HepG2 (cell line): ENCODE results near the gene LATS2. TPM values are rescaled to one million over a fixed set of nuclear protein-coding genes. Genes with fewer than 3 reads are reported as not detected.

ENCODE experiments used
- ATAC-seq: fragments of 200-7000 bp; cut with Tn5 transposase; 3 replicates; pipeline ENCODE4 v1.9.1; 2020; ENCODE audit warnings: mild to moderate bottlenecking, moderate library complexity
- BruUV-seq: library from RNA; stranded (reverse); fragments of 400-500 nt; replicated peaks from 2 replicates; lab custom pipeline; 2021; lab: Mats Ljungman, UMichigan
- CTCF ChIA-PET: fragments of 300-600 bp; formaldehyde crosslinking; extraction: SDS; loops from one replicate; lab custom pipeline; 2021; ENCODE audit warnings: low total read pairs, inconsistent platforms, low intra/inter-chr PET ratio; lab: Yijun Ruan, JAX
- POLR2A ChIA-PET: fragments of 350-600 bp; sonication (Branson Sonifier 250); formaldehyde crosslinking; loops from one replicate; lab custom pipeline; 2020; ENCODE audit warnings: antibody characterized with exemption, inconsistent platforms; lab: Yijun Ruan, JAX
- DNase-seq: peaks from one replicate; pipeline ENCODE4 v3.0.0-alpha.2; 2015; ENCODE audit warnings: low spot score
- FAIRE-seq: peaks from 3 replicates; lab custom pipeline; 2011; peaks lifted over from hg19 to GRCh38; lab: Jason Lieb, UNC
- H2AFZ ChIP-seq: one replicate; pipeline ENCODE4 v1.6.1; 2011; ENCODE audit warnings: low read length, inconsistent platforms
- H3K27ac ChIP-seq: fragments of 300-600 bp; 3 replicates; pipeline ENCODE4 v1.8.0; 2011; ENCODE audit warnings: mixed run types, mild to moderate bottlenecking, mixed read lengths, low read length, inconsistent platforms; ENCODE audit not compliant: insufficient read depth; ENCODE audit errors: extremely low read length
- H3K27me3 ChIP-seq, 2 experiments: fragments of 200-600 bp in 1 of 2; 2 replicates in 1 of 2; 3 replicates in 1 of 2; pipeline versions ENCODE4 v1.6.0 to v1.8.0; 2011; ENCODE audit warnings: low read length in 2 of 2, mild to moderate bottlenecking in 2 of 2, moderate library complexity in 2 of 2, inconsistent platforms in 1 of 2; ENCODE audit not compliant: insufficient read depth in 2 of 2, control insufficient read depth in 1 of 2
- H3K36me3 ChIP-seq, 2 experiments: fragments of 200-600 bp in 1 of 2; replicated peaks in 1 of 2; 2 replicates in 1 of 2; 3 replicates in 1 of 2; pipeline versions ENCODE4 v1.5.1 to v1.8.0; 2011; ENCODE audit warnings: low read length in 2 of 2, inconsistent platforms in 1 of 2; ENCODE audit not compliant: insufficient read depth in 2 of 2, control insufficient read depth in 1 of 2
- H3K4me1 ChIP-seq: 2 replicates; pipeline ENCODE4 v1.5.1; 2012; ENCODE audit warnings: low read length, inconsistent platforms; ENCODE audit not compliant: insufficient read depth
- H3K4me2 ChIP-seq: 2 replicates; pipeline ENCODE4 v1.6.0; 2011; ENCODE audit warnings: low read depth, low read length, inconsistent platforms
- H3K4me3 ChIP-seq, 3 experiments: fragments of 200-600 bp in 1 of 3; sonication (generic), shearing (Covaris generic) in 1 of 3; replicated peaks in 1 of 3; 2 replicates each; pipeline ENCODE4 v1.5.1; 2011 to 2016; ENCODE audit warnings: low read length in 3 of 3, inconsistent platforms in 2 of 3, low read depth in 2 of 3, mild to moderate bottlenecking in 2 of 3, control low read depth in 1 of 3, mixed read lengths in 1 of 3; ENCODE audit not compliant: insufficient read depth in 1 of 3
- H3K79me2 ChIP-seq: one replicate; pipeline ENCODE4 v1.6.1; 2011; ENCODE audit warnings: low read length, inconsistent platforms; ENCODE audit not compliant: insufficient read depth
- H3K9ac ChIP-seq: 2 replicates; pipeline ENCODE4 v1.6.0; 2011; ENCODE audit warnings: mild to moderate bottlenecking, low read depth, low read length, inconsistent platforms; ENCODE audit not compliant: insufficient read depth
- H3K9me3 ChIP-seq: 2 replicates; pipeline ENCODE4 v1.5.1; 2012; ENCODE audit warnings: mild to moderate bottlenecking, low read length
- H4K20me1 ChIP-seq: 2 replicates; pipeline ENCODE4 v1.6.0; 2011; ENCODE audit warnings: inconsistent platforms, mild to moderate bottlenecking, low read length, moderate library complexity; ENCODE audit not compliant: insufficient read depth
- BHLHE40 ChIP-seq: IDR thresholded peaks from 2 replicates; pipeline ENCODE4 v1.6.1; 2011; ENCODE audit warnings: low read length, improper control_type of control experiment
- HOXD1 ChIP-seq: sonication (generic); formaldehyde crosslinking; IDR thresholded peaks from 2 replicates; pipeline ENCODE4 v1.5.0; 2020; ENCODE audit warnings: missing genetic modification reagents
- KLF16 ChIP-seq, 2 experiments: sonication (generic) in 1 of 2; formaldehyde crosslinking in 1 of 2; IDR thresholded peaks; 2 replicates each; pipeline versions ENCODE4 v1.6.1 to v1.8.0; 2016 to 2023; ENCODE audit warnings: missing genetic modification reagents in 2 of 2, missing compliant biosample characterization in 1 of 2
- MXD4 ChIP-seq: IDR thresholded peaks from 2 replicates; pipeline ENCODE4 v1.6.1; 2016; ENCODE audit warnings: mild to moderate bottlenecking, missing biosample characterization, missing genetic modification reagents
- SMAD3 ChIP-seq: sonication (generic); formaldehyde crosslinking; IDR thresholded peaks from 2 replicates; pipeline ENCODE4 v1.4.0; 2020; ENCODE audit warnings: missing genetic modification reagents
- SP2 ChIP-seq: sonication (generic); formaldehyde crosslinking; IDR thresholded peaks from 2 replicates; pipeline ENCODE4 v1.5.1; 2020; ENCODE audit warnings: mild to moderate bottlenecking, missing genetic modification reagents
- ZBTB7B ChIP-seq: sonication (generic); formaldehyde crosslinking; IDR thresholded peaks from 2 replicates; pipeline ENCODE4 v1.4.0; 2020; ENCODE audit warnings: missing genetic modification reagents
- ZNF3 ChIP-seq: IDR thresholded peaks from 2 replicates; pipeline ENCODE4 v1.7.0; 2017; ENCODE audit warnings: inconsistent platforms
- ZNF546 ChIP-seq: sonication (generic); formaldehyde crosslinking; conservative IDR thresholded peaks from 2 replicates; pipeline ENCODE4 v1.8.1; 2023; ENCODE audit warnings: mild to moderate bottlenecking, missing genetic modification reagents
- WGBS: methylation state at CpG from one replicate; pipeline ENCODE4 v1.1.6; 2017; ENCODE audit warnings: low lambda C conversion rate; 5-methylcytosine and 5-hydroxymethylcytosine counted together
- in situ Hi-C: cut with HindIII; loops from 2 replicates; pipeline ENCODE4 v1.10.0; 2017; ENCODE audit warnings: low pct_unique_long_range_greater_than_20kb; ENCODE audit not compliant: extremely low pct_ligation_motif_present
- intact Hi-C: fragments of 100-400 bp; cut with micrococcal nuclease; formaldehyde crosslinking; loops from one replicate; pipeline ENCODE4 v1.10.0; 2022; ENCODE audit not compliant: unreplicated experiment
- polyA plus RNA-seq, 8 experiments: library from polyadenylated mRNA; depleted of rRNA in 3 of 8; stranded (reverse) in 7 of 8; unstranded in 1 of 8; fragments of >200 nt; fragmentation: Illumina TruSeq in 4 of 8; extraction: Trizol in 4 of 8; gene quantifications; 2 replicates each; pipeline versions ENCODE4 v1.2.1 to v1.2.3, GENCODE V29; 2011 to 2016; ENCODE audit warnings: low read depth in 4 of 8, missing spikeins in 1 of 8, mixed read lengths in 1 of 8; ENCODE audit not compliant: insufficient read depth in 1 of 8
- total RNA-seq, 5 experiments: library from RNA; depleted of rRNA; stranded (reverse); fragments of >200 nt; fragmentation: Illumina TruSeq; extraction: Trizol; gene quantifications; 2 replicates each; pipeline ENCODE4 v1.2.3, GENCODE V29; 2016; ENCODE audit warnings: low read depth in 1 of 5
- TF ChIP-seq, protein P1 (sequence below): sonication (generic); formaldehyde crosslinking; IDR thresholded peaks from 2 replicates; pipeline ENCODE4 v1.5.0; 2020; ENCODE audit warnings: mild to moderate bottlenecking, missing genetic modification reagents
- TF ChIP-seq, protein P2 (sequence below): IDR thresholded peaks from 2 replicates; pipeline ENCODE4 v1.6.1; 2016; ENCODE audit warnings: low read depth
- TF ChIP-seq, protein P3 (sequence below): sonication (generic); formaldehyde crosslinking; IDR thresholded peaks from 2 replicates; pipeline ENCODE4 v1.9.0; 2021; ENCODE audit warnings: missing genetic modification reagents, borderline replicate concordance
- TF ChIP-seq, protein P4 (sequence below): sonication (generic); formaldehyde crosslinking; IDR thresholded peaks from 2 replicates; pipeline ENCODE4 v1.4.0; 2020; ENCODE audit warnings: mild to moderate bottlenecking, missing genetic modification reagents
- TF ChIP-seq, protein P5 (sequence below): IDR thresholded peaks from 2 replicates; pipeline ENCODE4 v1.6.1; 2018; ENCODE audit warnings: missing genetic modification reagents, mild to moderate bottlenecking, missing compliant biosample characterization
- TF ChIP-seq, protein P6 (sequence below): sonication (generic); formaldehyde crosslinking; IDR thresholded peaks from 2 replicates; pipeline ENCODE4 v1.4.0; 2020; ENCODE audit warnings: mild to moderate bottlenecking, missing genetic modification reagents

The LATS2 gene
- total and polyA plus RNA-seq, 2 of the 13 experiments (the other 11 are each of a cell fraction or from before 2014, with no cell fraction given) = 7.3 to 8.5 TPM

DNA sequence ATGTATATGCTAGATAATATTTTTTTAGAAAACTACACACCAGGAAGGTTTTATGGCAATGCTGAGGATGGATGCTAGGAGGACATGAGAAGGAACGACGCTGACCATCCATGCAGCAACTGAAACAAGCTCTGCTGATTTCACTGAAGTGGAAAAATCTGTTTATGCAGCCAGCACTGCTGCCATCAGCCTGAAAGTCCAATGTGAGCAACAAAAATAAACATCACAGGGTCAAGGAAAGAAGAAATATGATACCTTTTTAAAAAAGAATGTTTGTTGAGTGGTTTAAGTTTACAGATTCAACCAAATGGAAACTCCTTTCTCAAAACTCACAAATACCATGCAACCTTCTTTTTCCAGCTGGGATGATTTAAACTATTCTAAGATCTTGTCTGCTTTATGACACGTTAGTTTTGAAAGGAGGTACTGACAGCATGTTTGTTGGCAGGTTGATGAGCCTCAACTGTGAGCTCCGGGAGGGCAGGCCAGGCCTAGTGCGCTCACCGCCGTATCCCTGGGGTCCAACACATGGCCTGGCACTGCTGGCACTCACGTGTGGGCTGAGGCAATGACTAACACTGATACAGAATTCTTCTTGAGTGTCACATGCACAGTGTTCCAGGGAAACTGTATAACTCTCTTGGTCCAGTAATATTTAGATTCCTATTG, 46.8 kb downstream of the LATS2 start:
- POLR2A ChIA-PET = interaction anchor here (0.9 to 1.2 kb wide), 5 partner anchors 10 to 87 kb away, joined by 3 to 6 read pairs (median 4); partner anchors contain the start of gene LATS2
- 0% methylated on average over 7 of the region's 8 CpGs for WGBS
- H3K79me2 ChIP-seq = peaks cover 61% of the 10 kb centered on the region
- peaks cover 83% of the 10 kb centered on the region for H3K4me1 ChIP-seq
- DNase-seq (peak; percentile 79), ATAC-seq (peak; percentile 87), FAIRE-seq (peak; percentile 83)
- CTCF ChIA-PET = no interaction called here
- peak overlapping the region; percentile 78 for H3K27ac ChIP-seq
- H3K36me3 ChIP-seq = peaks cover 3 to 4% of the 10 kb centered on the region in 2 experiments; a peak in 2 of 5 replicates
- peak overlapping the region in 2 of 3 experiments; percentile 0 to 36; a peak in 2 of 6 replicates for H3K4me3 ChIP-seq
- in situ Hi-C loops (no loop called here), intact Hi-C loops (loop anchor here (5.0 kb wide), 1 partner anchor 62 kb away; no protein-coding TSS in a partner anchor)
- no peaks in the 10 kb centered on the region for H3K9me3 ChIP-seq
- H2AFZ ChIP-seq = no peak overlapping the region
- H4K20me1 ChIP-seq = peaks cover 3% of the 10 kb centered on the region; the same call in 1 of the 2 replicates
- H3K4me2 ChIP-seq = peak overlapping the region; percentile 65
- H3K9ac ChIP-seq = peak overlapping the region; percentile 50
- no TSS peak for BruUV-seq
- H3K27me3 ChIP-seq = no peaks in the 10 kb centered on the region
- TF ChIP-seq SP2 (CRISPR knock-in tag) = no peak
- TF ChIP-seq, protein P1, sequence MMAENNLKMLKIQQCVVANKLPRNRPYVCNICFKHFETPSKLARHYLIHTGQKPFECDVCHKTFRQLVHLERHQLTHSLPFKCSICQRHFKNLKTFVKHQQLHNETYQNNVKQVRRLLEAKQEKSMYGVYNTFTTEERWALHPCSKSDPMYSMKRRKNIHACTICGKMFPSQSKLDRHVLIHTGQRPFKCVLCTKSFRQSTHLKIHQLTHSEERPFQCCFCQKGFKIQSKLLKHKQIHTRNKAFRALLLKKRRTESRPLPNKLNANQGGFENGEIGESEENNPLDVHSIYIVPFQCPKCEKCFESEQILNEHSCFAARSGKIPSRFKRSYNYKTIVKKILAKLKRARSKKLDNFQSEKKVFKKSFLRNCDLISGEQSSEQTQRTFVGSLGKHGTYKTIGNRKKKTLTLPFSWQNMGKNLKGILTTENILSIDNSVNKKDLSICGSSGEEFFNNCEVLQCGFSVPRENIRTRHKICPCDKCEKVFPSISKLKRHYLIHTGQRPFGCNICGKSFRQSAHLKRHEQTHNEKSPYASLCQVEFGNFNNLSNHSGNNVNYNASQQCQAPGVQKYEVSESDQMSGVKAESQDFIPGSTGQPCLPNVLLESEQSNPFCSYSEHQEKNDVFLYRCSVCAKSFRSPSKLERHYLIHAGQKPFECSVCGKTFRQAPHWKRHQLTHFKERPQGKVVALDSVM (CRISPR knock-in tag) = 0 out of 2 replicates have a peak, but pooled peaks have one; percentile 20
- no peak; a peak in 1 of 4 replicates for TF ChIP-seq KLF16 (CRISPR knock-in tag; IDR thresholded peaks at IDR 0.05)
- peak; percentile 96 for TF ChIP-seq BHLHE40
- TF ChIP-seq, protein P2, sequence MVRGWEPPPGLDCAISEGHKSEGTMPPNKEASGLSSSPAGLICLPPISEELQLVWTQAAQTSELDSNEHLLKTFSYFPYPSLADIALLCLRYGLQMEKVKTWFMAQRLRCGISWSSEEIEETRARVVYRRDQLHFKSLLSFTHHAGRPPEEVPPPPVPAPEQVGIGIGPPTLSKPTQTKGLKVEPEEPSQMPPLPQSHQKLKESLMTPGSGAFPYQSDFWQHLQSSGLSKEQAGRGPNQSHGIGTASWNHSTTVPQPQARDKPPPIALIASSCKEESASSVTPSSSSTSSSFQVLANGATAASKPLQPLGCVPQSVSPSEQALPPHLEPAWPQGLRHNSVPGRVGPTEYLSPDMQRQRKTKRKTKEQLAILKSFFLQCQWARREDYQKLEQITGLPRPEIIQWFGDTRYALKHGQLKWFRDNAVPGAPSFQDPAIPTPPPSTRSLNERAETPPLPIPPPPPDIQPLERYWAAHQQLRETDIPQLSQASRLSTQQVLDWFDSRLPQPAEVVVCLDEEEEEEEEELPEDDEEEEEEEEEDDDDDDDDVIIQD (CRISPR knock-in tag) = peak; percentile 30; the same call in 1 of the 2 replicates
- TF ChIP-seq, protein P3, sequence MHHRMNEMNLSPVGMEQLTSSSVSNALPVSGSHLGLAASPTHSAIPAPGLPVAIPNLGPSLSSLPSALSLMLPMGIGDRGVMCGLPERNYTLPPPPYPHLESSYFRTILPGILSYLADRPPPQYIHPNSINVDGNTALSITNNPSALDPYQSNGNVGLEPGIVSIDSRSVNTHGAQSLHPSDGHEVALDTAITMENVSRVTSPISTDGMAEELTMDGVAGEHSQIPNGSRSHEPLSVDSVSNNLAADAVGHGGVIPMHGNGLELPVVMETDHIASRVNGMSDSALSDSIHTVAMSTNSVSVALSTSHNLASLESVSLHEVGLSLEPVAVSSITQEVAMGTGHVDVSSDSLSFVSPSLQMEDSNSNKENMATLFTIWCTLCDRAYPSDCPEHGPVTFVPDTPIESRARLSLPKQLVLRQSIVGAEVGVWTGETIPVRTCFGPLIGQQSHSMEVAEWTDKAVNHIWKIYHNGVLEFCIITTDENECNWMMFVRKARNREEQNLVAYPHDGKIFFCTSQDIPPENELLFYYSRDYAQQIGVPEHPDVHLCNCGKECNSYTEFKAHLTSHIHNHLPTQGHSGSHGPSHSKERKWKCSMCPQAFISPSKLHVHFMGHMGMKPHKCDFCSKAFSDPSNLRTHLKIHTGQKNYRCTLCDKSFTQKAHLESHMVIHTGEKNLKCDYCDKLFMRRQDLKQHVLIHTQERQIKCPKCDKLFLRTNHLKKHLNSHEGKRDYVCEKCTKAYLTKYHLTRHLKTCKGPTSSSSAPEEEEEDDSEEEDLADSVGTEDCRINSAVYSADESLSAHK (CRISPR knock-in tag) = no peak
- TF ChIP-seq MXD4 (CRISPR knock-in tag) = peak; percentile 62; the same call in 1 of the 2 replicates
- 0 out of 2 replicates have a peak, but pooled peaks have one; percentile 42 for TF ChIP-seq SMAD3 (CRISPR knock-in tag)
- no peak for TF ChIP-seq ZNF546 (CRISPR knock-in tag)
- 0 out of 2 replicates have a peak, but pooled peaks have one; percentile 19 for TF ChIP-seq HOXD1 (CRISPR knock-in tag)
- TF ChIP-seq, protein P4, sequence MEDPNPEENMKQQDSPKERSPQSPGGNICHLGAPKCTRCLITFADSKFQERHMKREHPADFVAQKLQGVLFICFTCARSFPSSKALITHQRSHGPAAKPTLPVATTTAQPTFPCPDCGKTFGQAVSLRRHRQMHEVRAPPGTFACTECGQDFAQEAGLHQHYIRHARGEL (CRISPR knock-in tag) = no peak
- TF ChIP-seq, protein P5, sequence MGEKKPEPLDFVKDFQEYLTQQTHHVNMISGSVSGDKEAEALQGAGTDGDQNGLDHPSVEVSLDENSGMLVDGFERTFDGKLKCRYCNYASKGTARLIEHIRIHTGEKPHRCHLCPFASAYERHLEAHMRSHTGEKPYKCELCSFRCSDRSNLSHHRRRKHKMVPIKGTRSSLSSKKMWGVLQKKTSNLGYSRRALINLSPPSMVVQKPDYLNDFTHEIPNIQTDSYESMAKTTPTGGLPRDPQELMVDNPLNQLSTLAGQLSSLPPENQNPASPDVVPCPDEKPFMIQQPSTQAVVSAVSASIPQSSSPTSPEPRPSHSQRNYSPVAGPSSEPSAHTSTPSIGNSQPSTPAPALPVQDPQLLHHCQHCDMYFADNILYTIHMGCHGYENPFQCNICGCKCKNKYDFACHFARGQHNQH (CRISPR knock-in tag) = peak; percentile 33; the same call in 1 of the 2 replicates
- TF ChIP-seq, protein P6, sequence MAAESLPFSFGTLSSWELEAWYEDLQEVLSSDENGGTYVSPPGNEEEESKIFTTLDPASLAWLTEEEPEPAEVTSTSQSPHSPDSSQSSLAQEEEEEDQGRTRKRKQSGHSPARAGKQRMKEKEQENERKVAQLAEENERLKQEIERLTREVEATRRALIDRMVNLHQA (CRISPR knock-in tag) = no peak
- TF ChIP-seq ZBTB7B (CRISPR knock-in tag) = 0 out of 2 replicates have a peak, but pooled peaks have one; percentile 23
- TF ChIP-seq ZNF3 = peak; percentile 58; the same call in 1 of the 2 replicates
